Prostate gland (tissue), 2 donors: ENCODE data around the gene ITGA1.

ENCODE experiments used
- POLR2AphosphoS5 ChIP-seq: sonication (generic); formaldehyde crosslinking; IDR thresholded peaks from one replicate; pipeline ENCODE4 v1.6.1; 2017; ENCODE audit warnings: antibody characterized with exemption
- TF ChIP-seq, protein P1 (sequence below), 4 experiments: fragments of 200-600 bp in 2 of 4; fragments of 450-650 bp in 2 of 4; sonication (generic) in 2 of 4; IDR thresholded peaks; 1 replicate in 3 of 4; 2 replicates in 1 of 4; pipeline ENCODE4 v1.5.1; 2016 to 2019; ENCODE audit warnings: antibody characterized with exemption in 4 of 4, mild to moderate bottlenecking in 2 of 4, moderate library complexity in 2 of 4

DNA sequence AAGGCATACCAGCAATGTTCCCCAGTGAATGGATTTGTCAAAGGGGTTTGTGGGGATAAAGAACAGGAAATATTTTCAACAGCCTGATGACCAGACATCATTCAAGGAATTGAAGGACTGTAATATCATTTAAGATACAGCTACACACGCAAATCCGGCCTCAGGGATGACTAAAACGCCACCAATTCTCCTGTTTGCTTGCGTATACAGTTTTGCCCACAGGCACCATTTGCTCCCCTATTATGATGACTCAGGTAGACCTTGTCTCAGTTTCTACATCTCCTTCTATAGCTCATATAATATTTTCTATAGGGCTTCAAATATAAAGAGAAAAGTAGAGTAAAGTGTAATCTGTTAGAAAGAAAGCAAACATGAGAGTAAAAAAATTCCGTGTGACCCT lies 29.7 kb upstream of the ITGA1 start:
- TF ChIP-seq POLR2AphosphoS5 = no peak
- TF ChIP-seq, protein P1, sequence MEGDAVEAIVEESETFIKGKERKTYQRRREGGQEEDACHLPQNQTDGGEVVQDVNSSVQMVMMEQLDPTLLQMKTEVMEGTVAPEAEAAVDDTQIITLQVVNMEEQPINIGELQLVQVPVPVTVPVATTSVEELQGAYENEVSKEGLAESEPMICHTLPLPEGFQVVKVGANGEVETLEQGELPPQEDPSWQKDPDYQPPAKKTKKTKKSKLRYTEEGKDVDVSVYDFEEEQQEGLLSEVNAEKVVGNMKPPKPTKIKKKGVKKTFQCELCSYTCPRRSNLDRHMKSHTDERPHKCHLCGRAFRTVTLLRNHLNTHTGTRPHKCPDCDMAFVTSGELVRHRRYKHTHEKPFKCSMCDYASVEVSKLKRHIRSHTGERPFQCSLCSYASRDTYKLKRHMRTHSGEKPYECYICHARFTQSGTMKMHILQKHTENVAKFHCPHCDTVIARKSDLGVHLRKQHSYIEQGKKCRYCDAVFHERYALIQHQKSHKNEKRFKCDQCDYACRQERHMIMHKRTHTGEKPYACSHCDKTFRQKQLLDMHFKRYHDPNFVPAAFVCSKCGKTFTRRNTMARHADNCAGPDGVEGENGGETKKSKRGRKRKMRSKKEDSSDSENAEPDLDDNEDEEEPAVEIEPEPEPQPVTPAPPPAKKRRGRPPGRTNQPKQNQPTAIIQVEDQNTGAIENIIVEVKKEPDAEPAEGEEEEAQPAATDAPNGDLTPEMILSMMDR (IDR thresholded peaks at IDR 0.05) = no peak
